Measurements from ENCODE around the gene RNU6-8. TPM values are rescaled to one million over a fixed set of nuclear protein-coding genes. Genes with fewer than 3 reads are reported as not detected.

RNU6-8 gene
- total and polyA plus RNA-seq, 2 donors (not counting 1 experiment from before 2014, with no cell fraction given), result not detected

GRCh38 chr14:32167907-32168306, 35.2 kb downstream of the RNU6-8 start:
- no peak overlapping the region for H3K27ac ChIP-seq (ENCODE audit: low read length in 2 of 2)
- no peaks in the 10 kb centered on the region for H3K27me3 ChIP-seq (replicated peaks in 1 of 4; ENCODE audit: control extremely low read depth in 1 of 4, control insufficient read depth in 3 of 4, insufficient read depth in 4 of 4, low read length in 3 of 4)
- H3K4me3 Mint-ChIP-seq, result no peak overlapping the region
- WGBS (ENCODE audit: insufficient coverage), result 100% methylated on average over 3 of the region's 3 CpGs
- H2AFZ ChIP-seq (ENCODE audit: insufficient read depth, low read depth, low read length, poor library complexity, severe bottlenecking), result no peak overlapping the region
- no peak overlapping the region for H3K4me2 ChIP-seq (replicated peaks; ENCODE audit: low read depth, low read length, poor library complexity, severe bottlenecking)
- H3K4me1 ChIP-seq (ENCODE audit: control insufficient read depth in 2 of 2, insufficient read depth in 2 of 2, low read length in 2 of 2), result peaks cover 12 to 13% of the 10 kb centered on the region in 2 donors
- no peaks in the 10 kb centered on the region for H4K20me1 ChIP-seq (ENCODE audit: control insufficient read depth, insufficient read depth, low read length, poor library complexity, severe bottlenecking)
- no peak overlapping the region for H3K4me3 ChIP-seq (ENCODE audit: control extremely low read depth in 1 of 5, extremely low read depth in 1 of 5, insufficient read depth in 1 of 5, low read depth in 2 of 5, low read length in 4 of 5)
- DNase-seq (no peak), ATAC-seq (ENCODE audit: low read depth) (no peak)
- intact Hi-C loops (cut with micrococcal nuclease), result no loop called here
- no peak overlapping the region for H3K27ac Mint-ChIP-seq
- H3K9ac ChIP-seq (ENCODE audit: low read length), result no peak overlapping the region
- H3K79me2 ChIP-seq (ENCODE audit: control insufficient read depth, insufficient read depth, low read length), result no peaks in the 10 kb centered on the region
- H3K9me3 ChIP-seq (ENCODE audit: control extremely low read depth in 1 of 3, control insufficient read depth in 2 of 3, insufficient read depth in 1 of 3, low read length in 2 of 3), result no peaks in the 10 kb centered on the region
- TF ChIP-seq EZH2 (IDR thresholded peaks at IDR 0.05; ENCODE audit: borderline replicate concordance, insufficient read depth, low read depth, low read length, poor library complexity, severe bottlenecking) (no peak), CTCF (IDR thresholded peaks at IDR 0.05) (no peak)
- peaks cover 3% of the 10 kb centered on the region for H3K9me3 Mint-ChIP-seq (ENCODE audit: insufficient read depth)
- no peaks in the 10 kb centered on the region for H3K36me3 ChIP-seq (replicated peaks in 1 of 2; ENCODE audit: control extremely low read depth in 1 of 2, control insufficient read depth in 1 of 2, extremely low read depth in 1 of 2, insufficient read depth in 2 of 2, low read length in 1 of 2)
- no peaks in the 10 kb centered on the region for H3K27me3 Mint-ChIP-seq
- ChIA-PET POLR2A (no interaction called here), CTCF (interaction anchor here (1.1 kb wide), 1 partner anchor 84 kb away, joined by 3 read pairs; no protein-coding TSS in a partner anchor)
- H3K4me1 Mint-ChIP-seq, result peaks cover 14% of the 10 kb centered on the region

GRCh38 chr14:32166924-32167323, 36.1 kb downstream of the RNU6-8 start:
- WGBS (ENCODE audit: insufficient coverage), result no CpG with 5 or more reads among the region's 1 CpG
- H3K27me3 Mint-ChIP-seq, result no peaks in the 10 kb centered on the region

More at GRCh38 chr14:32166924-32167323, 36.1 kb downstream of the RNU6-8 start:
- no peak overlapping the region for H3K4me3 Mint-ChIP-seq
- no peak overlapping the region for H3K4me3 ChIP-seq (ENCODE audit: control extremely low read depth in 1 of 5, extremely low read depth in 1 of 5, insufficient read depth in 1 of 5, low read depth in 2 of 5, low read length in 4 of 5)
- ChIA-PET CTCF (interaction anchor here (1.1 kb wide), 1 partner anchor 85 kb away, joined by 3 read pairs; no protein-coding TSS in a partner anchor), POLR2A (no interaction called here)
- no peak for ATAC-seq (ENCODE audit: low read depth)
- no peaks in the 10 kb centered on the region for H3K27me3 ChIP-seq (replicated peaks in 1 of 4; ENCODE audit: control extremely low read depth in 1 of 4, control insufficient read depth in 3 of 4, insufficient read depth in 4 of 4, low read length in 3 of 4)
- H2AFZ ChIP-seq (ENCODE audit: insufficient read depth, low read depth, low read length, poor library complexity, severe bottlenecking), result no peak overlapping the region
- TF ChIP-seq CTCF (IDR thresholded peaks at IDR 0.05) (no peak), EZH2 (IDR thresholded peaks at IDR 0.05; ENCODE audit: borderline replicate concordance, insufficient read depth, low read depth, low read length, poor library complexity, severe bottlenecking) (no peak)
- peaks cover 14% of the 10 kb centered on the region for H3K4me1 Mint-ChIP-seq
- peaks cover 3% of the 10 kb centered on the region for H3K9me3 Mint-ChIP-seq (ENCODE audit: insufficient read depth)
- no peaks in the 10 kb centered on the region for H3K36me3 ChIP-seq (replicated peaks in 1 of 2; ENCODE audit: control extremely low read depth in 1 of 2, control insufficient read depth in 1 of 2, extremely low read depth in 1 of 2, insufficient read depth in 2 of 2, low read length in 1 of 2)
- H3K9me3 ChIP-seq (ENCODE audit: control extremely low read depth in 1 of 3, control insufficient read depth in 2 of 3, insufficient read depth in 1 of 3, low read length in 2 of 3), result peaks cover 0 to 3% (median 0%) of the 10 kb centered on the region in 3 donors
- no peaks in the 10 kb centered on the region for H3K79me2 ChIP-seq (ENCODE audit: control insufficient read depth, insufficient read depth, low read length)
- H3K4me1 ChIP-seq (ENCODE audit: control insufficient read depth in 2 of 2, insufficient read depth in 2 of 2, low read length in 2 of 2), result peaks cover 12 to 13% of the 10 kb centered on the region in 2 donors
- intact Hi-C loops (cut with micrococcal nuclease), result no loop called here
- no peak overlapping the region for H3K27ac ChIP-seq (ENCODE audit: low read length in 2 of 2)
- no peaks in the 10 kb centered on the region for H4K20me1 ChIP-seq (ENCODE audit: control insufficient read depth, insufficient read depth, low read length, poor library complexity, severe bottlenecking)
- H3K9ac ChIP-seq (ENCODE audit: low read length), result no peak overlapping the region
- H3K4me2 ChIP-seq (replicated peaks; ENCODE audit: low read depth, low read length, poor library complexity, severe bottlenecking), result no peak overlapping the region
- DNase-seq, result no peak
- no peak overlapping the region for H3K27ac Mint-ChIP-seq
